HG02852 (cell line): ENCODE data around the gene EXTL2.
"Not testable (repeated sequence)": the region's sequence is repeated elsewhere in the genome, so short reads cannot be mapped to it uniquely, and the experiment has no call there.

ENCODE experiments used
- ATAC-seq: cut with Tn5 transposase; IDR thresholded peaks from one replicate; pipeline ENCODE4 v1.9.1; 2021; ENCODE audit warnings: mild to moderate bottlenecking, moderate library complexity; ENCODE audit not compliant: unreplicated experiment

The EXTL2 gene

DNA sequence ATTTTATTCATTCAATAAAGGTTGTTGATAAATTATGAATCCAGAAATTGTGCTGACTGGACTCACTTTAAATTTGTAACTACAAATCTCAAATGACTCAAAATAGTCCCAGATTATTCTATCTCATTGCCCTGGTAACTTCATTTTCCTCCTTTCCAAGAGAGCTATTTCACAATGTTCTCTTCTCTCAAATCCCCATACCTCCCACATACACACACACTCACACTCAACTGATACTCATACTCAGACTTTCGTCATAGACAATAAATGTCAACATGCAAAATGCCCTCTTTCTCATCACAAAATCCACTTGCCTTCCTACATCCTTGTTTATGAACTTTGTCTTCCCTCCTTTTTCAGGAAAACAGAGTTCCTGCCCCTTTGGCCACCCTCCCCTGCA, 33.3 kb downstream of the EXTL2 start:
- no peak for ATAC-seq

DNA sequence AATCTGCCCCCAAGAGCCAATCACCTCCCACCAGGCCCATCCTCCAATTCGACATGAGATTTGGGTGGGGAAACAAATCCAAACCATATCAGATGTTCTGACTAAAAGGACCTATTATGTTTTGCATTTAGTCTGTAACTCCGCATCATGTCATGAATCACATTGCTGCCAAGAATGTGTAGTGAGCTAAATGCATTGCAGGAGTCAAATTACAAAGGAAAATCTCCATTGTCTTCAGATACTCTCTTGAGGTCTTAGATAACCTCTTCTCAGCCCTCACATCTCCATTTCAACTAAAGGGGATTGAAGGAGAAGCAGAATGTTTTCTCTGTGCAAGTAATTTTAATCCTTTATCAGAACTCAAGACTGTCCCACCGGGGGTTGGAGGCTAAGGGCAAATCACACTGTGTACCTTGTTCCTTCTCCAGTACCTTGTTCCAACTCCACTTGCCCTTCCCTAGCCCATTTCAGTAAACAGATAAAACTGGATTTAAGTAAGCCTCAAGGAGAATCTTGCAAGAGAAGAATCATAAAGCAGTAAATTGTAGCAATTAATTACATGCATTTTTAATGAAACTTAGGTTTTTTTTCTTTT, 34.1 kb downstream of the EXTL2 start:
- no peak for ATAC-seq

DNA sequence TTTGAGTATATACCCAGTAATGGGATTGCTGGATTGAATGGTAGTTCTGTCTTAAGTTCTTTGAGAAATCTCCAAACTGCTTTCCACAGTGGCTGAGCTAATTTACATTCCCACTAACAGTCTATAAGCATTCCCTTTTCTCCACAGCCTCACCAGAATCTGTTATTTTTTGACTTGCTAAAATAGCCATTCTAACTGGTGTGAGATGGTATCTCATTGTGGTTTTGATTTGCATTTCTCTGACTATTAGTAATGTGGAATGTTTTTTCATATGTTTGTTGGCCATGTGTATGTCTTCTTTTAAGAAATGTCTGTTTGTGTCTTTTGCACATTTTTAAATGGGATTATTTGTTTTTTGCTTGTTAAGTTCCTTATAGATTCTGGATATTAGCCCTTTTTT, 39.5 kb downstream of the EXTL2 start:
- not testable (repeated sequence) for ATAC-seq

DNA sequence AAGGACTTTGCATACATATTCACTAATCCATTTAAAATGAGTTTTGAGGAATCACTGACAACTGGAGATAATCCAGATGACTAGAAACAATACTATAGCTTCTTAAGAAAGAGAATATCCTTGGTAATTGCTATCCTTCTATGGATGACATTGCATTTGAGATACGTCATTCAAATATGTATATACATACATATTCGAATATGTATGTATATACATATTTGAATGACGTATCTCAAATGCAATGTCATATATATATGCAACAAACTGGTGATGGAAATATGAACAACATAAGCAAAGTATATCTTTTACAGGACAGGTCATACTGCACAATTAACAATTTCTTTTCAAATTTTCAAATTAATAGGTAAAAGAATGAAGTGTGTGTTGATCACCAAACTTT, 41.7 kb downstream of the EXTL2 start:
- ATAC-seq: no peak

DNA sequence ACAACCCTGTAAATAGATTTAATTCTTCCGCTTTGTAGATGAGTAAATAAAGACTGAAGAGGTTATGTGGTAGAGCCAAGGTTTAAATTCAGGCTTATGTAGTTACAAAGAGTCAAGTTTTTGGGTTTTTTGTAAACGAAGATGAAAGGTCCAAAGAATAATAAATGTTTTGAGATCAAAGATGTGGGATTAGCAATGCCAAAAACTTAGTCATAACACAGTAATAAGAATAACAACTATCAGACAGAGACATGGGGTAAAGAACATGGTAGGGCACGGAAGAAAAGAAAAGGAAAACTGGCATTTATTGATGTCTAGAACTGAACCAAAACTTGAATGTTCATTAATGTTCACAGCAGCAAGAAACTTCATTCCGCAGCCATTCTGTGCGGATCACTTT, 42.9 kb downstream of the EXTL2 start:
- ATAC-seq: no peak

DNA sequence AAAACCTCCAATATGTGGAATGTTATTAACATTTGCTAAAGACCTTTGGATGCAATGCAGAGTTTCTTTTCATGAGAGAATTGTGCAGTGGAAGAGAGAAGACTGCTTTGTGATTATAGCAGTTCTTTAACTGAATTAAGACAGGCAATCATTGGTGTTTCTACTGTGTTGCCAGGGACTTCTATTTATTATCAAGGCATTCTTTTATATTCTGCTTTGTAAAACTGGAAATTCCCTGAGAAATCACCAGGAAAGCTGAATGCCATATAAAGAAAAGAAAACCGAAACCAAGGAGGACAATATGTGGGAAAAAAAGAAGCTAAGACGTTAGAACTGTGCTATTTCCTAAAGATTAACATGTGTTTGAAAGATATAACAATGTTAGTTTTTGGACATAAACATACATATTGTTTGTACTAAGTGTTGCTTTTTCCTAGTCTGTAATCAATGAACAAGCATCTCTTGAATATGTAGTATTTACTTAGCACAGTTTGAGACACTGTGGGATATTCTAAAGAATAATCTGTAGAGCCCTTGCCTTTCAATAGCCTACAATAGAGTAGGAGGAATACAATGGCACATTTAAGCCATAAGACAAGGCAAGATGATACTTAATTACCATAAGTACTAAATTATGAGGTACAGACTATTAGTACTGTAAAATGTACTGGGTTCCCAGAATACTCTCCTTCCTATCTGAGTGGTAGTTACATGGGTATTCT, 47.1 kb downstream of the EXTL2 start:
- no peak for ATAC-seq

DNA sequence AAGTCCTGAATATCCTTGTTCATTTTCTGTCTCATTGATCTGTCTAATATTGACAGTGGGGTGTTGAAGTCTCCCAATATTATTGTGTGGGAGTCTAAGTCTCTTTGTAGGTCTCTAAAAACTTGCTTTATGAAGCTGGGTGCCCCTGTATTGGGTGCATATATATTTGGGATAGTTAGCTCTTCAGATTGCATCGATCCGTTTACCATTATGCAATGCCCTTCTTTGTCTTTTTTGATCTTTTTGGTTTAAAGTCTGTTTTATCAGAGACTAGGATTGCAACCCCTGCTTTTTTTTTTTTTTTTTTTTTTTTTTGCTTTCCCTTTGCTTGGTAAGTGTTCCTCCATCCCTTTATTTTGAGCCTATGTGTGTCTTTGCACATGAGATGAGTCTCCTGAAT, 51.5 kb downstream of the EXTL2 start:
- ATAC-seq: not testable (repeated sequence)

DNA sequence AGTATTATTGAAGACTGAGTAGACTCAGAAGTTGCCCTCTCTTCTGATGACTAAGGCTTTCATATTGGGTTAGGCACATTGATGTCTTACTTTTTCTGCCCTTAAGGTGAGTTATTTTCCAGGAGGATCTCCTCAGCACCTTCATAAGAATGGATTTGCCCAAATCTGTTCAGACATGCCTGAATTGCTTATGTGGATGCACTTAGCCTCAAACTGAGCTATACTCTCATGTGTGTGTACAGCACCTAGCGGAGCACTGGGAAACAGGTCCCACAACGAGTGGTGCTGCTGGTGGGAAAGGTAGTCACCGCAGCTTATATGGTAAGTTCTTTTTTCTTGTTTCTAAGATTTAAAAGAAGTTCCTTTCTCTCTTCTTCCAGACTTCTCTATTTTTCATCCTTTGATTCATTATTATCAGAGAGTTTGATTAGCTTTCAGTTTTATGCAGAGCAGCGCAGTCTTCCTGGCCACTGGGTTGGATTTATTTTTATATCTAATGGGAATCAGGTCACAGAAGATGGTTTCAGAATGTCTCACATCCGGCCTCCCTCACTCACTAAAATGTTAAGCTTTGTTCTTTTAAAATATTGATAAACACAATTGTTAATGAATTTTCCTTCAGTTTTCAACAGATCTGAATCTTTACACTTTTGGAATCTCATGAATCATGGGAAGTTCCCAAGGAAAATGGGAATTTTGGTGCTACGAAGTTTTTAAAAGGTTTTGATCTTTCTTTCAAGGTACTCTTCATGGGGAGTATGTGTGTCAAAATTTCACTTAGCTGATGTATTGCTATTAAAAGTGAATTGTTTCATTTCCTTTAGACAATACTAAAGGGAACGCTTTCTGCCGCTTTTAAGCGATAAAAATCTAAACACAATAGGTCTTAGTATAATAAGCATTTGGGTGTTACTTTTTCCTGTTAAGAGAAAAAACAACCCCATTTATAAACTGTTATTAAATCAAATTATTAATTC, 58.5 kb downstream of the EXTL2 start:
- no peak for ATAC-seq

DNA sequence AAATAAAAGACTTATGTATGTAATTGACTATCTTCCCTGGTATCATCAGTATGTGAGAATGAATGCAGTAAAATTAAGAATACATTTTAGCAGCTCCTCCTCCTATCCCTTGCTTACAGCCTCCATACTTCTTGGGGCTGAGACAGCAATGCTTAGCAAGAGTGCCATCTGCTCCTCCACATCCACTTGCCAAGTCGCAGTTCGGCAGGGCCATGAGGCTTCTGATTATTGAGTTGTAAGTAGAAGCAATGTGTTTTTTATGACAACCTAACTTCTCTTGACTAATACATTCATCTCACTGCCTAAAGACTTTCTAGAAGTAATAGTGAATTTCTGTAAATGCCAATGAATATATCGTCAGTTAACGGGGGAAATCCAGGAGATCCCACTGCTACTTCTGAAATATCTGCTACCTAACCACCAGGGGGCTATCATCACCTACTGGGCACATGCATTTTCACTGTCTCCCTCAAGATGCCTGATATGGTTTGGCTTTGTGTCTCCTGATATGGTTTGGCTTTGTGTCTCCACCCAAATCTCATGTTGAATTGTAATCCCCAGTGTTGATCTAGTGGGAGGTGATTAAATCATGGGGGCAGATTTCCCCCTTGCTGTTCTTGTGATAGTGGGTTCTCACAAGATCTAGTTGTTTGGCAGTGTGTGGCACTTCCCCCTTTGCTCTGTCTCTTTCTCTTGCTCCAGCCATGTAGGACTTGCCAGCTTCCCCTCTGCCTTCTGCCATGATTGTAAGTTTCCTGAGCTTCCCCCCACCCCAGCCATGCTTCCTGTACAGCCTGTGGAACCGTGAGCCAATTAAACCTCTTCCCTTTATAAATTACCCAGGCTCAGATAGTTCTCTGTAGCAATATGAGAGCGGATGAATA, 59.6 kb downstream of the EXTL2 start:
- ATAC-seq: no peak

DNA sequence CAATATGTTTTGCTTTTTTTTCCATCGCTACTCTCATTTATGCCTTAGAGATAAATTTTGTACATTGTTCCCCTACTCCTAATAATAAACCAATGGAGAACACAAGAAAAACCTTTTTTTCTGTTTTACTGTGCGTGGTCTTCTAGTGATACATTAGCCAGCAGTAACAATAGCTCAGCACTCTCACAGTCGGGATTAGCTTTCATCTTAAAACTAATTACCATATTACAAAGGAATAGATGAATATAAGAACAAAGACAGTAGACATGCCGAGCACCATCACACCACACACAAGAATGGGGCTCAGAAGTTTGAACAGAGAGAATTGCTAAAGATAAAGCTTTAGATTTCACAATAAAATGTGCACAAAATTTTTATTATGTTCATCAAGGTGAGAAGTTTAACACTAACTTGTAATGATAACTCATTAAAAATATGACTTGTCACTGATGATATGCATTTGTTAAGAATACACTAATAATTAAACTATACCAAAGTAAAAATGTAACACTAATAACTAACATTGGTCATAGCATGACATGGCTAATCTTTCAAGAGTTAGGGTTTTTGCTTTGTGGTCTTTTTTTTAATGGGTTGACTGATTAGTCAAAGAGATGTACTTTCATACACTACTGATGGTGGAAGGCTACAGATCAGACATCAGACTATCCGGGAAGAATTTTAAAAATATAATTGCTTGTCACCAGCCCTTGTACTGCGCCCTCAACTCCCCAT, 61.8 kb downstream of the EXTL2 start:
- ATAC-seq: no peak

DNA sequence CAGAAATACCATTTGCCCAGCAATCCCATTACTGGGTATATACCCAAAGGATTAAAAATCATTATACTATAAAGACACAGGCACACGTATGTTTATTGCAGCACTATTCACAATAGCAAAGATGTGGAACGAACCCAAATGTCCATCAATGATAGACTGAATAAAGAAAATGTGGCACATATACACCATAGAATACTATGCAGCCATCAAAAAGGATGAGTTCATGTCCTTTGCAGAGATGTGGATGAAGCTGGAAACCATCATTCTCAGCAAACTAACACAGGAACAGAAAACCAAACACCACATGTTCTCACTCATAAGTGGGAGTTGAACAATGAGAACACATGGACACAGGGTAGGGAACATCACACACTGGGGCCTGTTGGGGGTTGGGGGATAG, 69.0 kb downstream of the EXTL2 start:
- not testable (repeated sequence) for ATAC-seq
